Natural killer cell (primary cell): ENCODE results near the gene DRICH1. TPM values are rescaled to one million over a fixed set of nuclear protein-coding genes. Genes with fewer than 3 reads are reported as not detected.

Source experiments
- ATAC-seq, 3 donors: fragments of 150-1000 bp in 2 of 3; fragments of 200-7000 bp in 1 of 3; cut with Tn5 transposase; 1 replicate in 1 of 3; 2 replicates in 2 of 3; pipeline ENCODE4 v1.10.0; 2021; ENCODE audit warnings: mild to moderate bottlenecking in 2 of 3, moderate library complexity in 2 of 3
- DNase-seq, 2 donors: peaks; one replicate each; pipeline versions ENCODE4 v3.0.0 to v3.0.0-alpha.2; 2013 to 2021; ENCODE audit warnings: mixed read lengths in 1 of 2
- H3K27ac ChIP-seq: one replicate; pipeline ENCODE4 v1.5.1; 2013; ENCODE audit warnings: mild to moderate bottlenecking, low read length
- H3K27me3 ChIP-seq: one replicate; pipeline ENCODE4 v1.6.1; 2013; ENCODE audit warnings: low read length; ENCODE audit not compliant: control insufficient read depth, insufficient read depth
- H3K36me3 ChIP-seq: one replicate; pipeline ENCODE4 v1.6.1; 2013; ENCODE audit warnings: low read length; ENCODE audit not compliant: control insufficient read depth, insufficient read depth
- H3K4me1 ChIP-seq: one replicate; pipeline ENCODE4 v1.6.1; 2013; ENCODE audit warnings: low read length; ENCODE audit not compliant: control insufficient read depth, insufficient read depth
- H3K4me3 ChIP-seq: one replicate; pipeline ENCODE4 v1.5.1; 2013; ENCODE audit warnings: low read length
- H3K9me3 ChIP-seq: one replicate; pipeline ENCODE4 v1.6.1; 2013; ENCODE audit warnings: low read length; ENCODE audit not compliant: control insufficient read depth, insufficient read depth
- H3K27ac Mint-ChIP-seq, 2 donors: one replicate each; pipeline ENCODE4 v1.8.0; 2022; ENCODE audit warnings: mild to moderate bottlenecking in 2 of 2, mixed read lengths in 2 of 2, moderate library complexity in 1 of 2
- H3K27me3 Mint-ChIP-seq, 2 donors: one replicate each; pipeline ENCODE4 v1.8.0; 2022; ENCODE audit warnings: low read depth in 2 of 2, mixed read lengths in 2 of 2
- H3K36me3 Mint-ChIP-seq: one replicate; pipeline ENCODE4 v1.8.0; 2022; ENCODE audit warnings: mixed read lengths
- H3K4me1 Mint-ChIP-seq, 2 donors: one replicate each; pipeline ENCODE4 v1.8.0; 2022; ENCODE audit warnings: mixed read lengths in 2 of 2
- H3K4me3 Mint-ChIP-seq: one replicate; pipeline ENCODE4 v1.8.0; 2022; ENCODE audit warnings: mild to moderate bottlenecking, moderate library complexity, mixed read lengths
- H3K9me3 Mint-ChIP-seq, 2 donors: one replicate each; pipeline ENCODE4 v1.8.0; 2022; ENCODE audit warnings: mixed read lengths in 2 of 2
- WGBS: methylation state at CpG from one replicate; pipeline ENCODE4 v1.1.7; 2013; ENCODE audit warnings: missing lambda C conversion rate; ENCODE audit not compliant: insufficient coverage; 5-methylcytosine and 5-hydroxymethylcytosine counted together
- intact Hi-C: fragments of 100-400 bp; cut with micrococcal nuclease; formaldehyde crosslinking; loops from one replicate; pipeline ENCODE4 v1.14.2; 2022
- total RNA-seq, 4 donors: library from RNA; stranded (reverse); fragments of 120-200 nt in 1 of 4; gene quantifications; one replicate each; pipeline versions ENCODE4 v1.2.3 to v1.2.4, GENCODE V29; 2013 to 2022
- TF ChIP-seq, protein P1 (sequence below): fragments of 200-600 bp; IDR thresholded peaks from one replicate; pipeline ENCODE4 v1.8.0; 2022; ENCODE audit warnings: antibody characterized with exemption

The DRICH1 gene
- total RNA-seq, 3 donors from 2014 or later (not counting 1 experiment from before 2014, with no cell fraction given), result 2.3 to 3.2 (median 3.1) TPM

DNA sequence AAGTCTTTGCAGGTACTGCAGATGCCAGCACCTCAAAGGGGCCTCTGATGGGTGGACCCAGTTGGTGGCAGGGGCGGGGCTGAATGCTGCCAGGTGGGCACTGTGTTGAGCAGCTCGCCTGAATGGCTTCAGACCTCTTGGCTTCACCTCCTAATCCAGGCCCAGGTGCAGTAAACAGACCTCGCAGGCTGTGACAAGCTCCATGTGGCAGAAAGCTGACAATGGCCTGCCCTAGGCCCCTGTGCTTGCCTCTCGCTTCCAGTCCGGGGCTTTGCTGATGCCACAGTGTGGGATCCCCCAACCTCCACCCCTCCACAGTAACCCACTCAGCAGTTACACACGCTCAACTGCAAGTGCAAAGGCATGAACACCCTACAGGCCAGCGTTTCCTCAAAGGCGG lies 61.4 kb downstream of the DRICH1 start:
- Mint-ChIP-seq H3K9me3 (no peaks in the 10 kb centered on the region), H3K4me1 (peaks cover 3 to 4% of the 10 kb centered on the region in 2 donors), H3K4me3 (no peak overlapping the region), H3K36me3 (no peaks in the 10 kb centered on the region), H3K27me3 (peaks cover 8 to 14% of the 10 kb centered on the region in 2 donors), H3K27ac (no peak overlapping the region)
- Histone ChIP-seq H3K27ac (no peak overlapping the region), H3K27me3 (peaks cover 4% of the 10 kb centered on the region), H3K9me3 (no peaks in the 10 kb centered on the region), H3K36me3 (no peaks in the 10 kb centered on the region), H3K4me1 (peaks cover 8% of the 10 kb centered on the region), H3K4me3 (no peak overlapping the region)
- 77% methylated on average over 8 of the region's 8 CpGs for whole genome bisulfite sequencing
- intact Hi-C loops, result no loop called here
- DNase-seq (no peak), ATAC-seq (no peak)
- TF ChIP-seq, protein P1, sequence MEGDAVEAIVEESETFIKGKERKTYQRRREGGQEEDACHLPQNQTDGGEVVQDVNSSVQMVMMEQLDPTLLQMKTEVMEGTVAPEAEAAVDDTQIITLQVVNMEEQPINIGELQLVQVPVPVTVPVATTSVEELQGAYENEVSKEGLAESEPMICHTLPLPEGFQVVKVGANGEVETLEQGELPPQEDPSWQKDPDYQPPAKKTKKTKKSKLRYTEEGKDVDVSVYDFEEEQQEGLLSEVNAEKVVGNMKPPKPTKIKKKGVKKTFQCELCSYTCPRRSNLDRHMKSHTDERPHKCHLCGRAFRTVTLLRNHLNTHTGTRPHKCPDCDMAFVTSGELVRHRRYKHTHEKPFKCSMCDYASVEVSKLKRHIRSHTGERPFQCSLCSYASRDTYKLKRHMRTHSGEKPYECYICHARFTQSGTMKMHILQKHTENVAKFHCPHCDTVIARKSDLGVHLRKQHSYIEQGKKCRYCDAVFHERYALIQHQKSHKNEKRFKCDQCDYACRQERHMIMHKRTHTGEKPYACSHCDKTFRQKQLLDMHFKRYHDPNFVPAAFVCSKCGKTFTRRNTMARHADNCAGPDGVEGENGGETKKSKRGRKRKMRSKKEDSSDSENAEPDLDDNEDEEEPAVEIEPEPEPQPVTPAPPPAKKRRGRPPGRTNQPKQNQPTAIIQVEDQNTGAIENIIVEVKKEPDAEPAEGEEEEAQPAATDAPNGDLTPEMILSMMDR, result no peak

DNA sequence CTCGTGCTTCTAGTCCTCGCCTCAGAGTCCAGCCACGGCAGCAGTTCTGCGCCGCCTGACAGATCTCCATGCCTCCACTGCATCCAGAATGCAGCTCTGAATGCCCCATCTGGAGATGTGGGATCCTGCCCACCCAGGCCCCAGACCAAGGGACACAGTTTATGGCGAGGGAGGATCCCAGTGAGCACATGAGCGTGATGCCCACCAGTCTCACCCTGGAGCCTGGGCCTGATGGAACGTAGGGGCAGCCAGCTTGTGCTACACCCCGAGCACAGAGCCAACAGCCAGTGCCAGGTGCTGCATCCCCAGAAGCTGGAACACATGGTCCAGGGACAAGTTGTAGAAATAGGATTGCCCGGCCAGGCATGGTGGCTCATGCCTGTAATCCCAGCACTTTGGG lies 62.4 kb downstream of the DRICH1 start:
- DNase-seq, result no peak
- Mint-ChIP-seq H3K4me1 (peaks cover 7 to 8% of the 10 kb centered on the region in 2 donors), H3K4me3 (no peak overlapping the region), H3K27ac (no peak overlapping the region), H3K36me3 (no peaks in the 10 kb centered on the region), H3K27me3 (peaks cover 8 to 19% of the 10 kb centered on the region in 2 donors), H3K9me3 (no peaks in the 10 kb centered on the region)
- WGBS, result 92% methylated on average over 10 of the region's 10 CpGs
- Histone ChIP-seq H3K27ac (no peak overlapping the region), H3K27me3 (peaks cover 6% of the 10 kb centered on the region), H3K4me1 (peaks cover 14% of the 10 kb centered on the region), H3K9me3 (no peaks in the 10 kb centered on the region), H3K4me3 (no peak overlapping the region), H3K36me3 (no peaks in the 10 kb centered on the region)
- TF ChIP-seq, protein P1, result no peak
- ATAC-seq, result no peak
- intact Hi-C loops, result no loop called here

DNA sequence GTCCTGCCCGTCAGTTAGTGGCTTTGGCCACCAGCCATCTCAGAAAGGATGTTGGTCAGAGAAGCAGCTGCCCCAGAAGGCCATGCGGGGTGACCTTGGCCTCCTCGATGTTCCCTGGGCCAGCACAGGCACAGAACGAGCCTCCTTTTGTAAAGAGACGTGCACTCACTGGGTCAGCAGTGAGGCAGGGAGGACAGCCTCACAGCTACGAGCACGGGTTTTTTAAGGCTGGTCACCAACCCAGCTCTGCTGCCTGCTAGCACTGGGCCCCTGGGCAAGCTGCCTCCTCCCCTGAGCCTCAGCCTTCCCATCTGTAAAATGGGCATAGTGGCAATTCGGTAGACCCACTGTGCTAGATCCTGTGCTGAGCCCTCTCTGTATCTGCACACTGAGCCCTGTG lies 62.8 kb downstream of the DRICH1 start:
- no peak overlapping the region for H3K4me3 ChIP-seq
- Mint-ChIP-seq H3K27me3 (peaks cover 8 to 24% of the 10 kb centered on the region in 2 donors), H3K4me1 (peaks cover 7 to 8% of the 10 kb centered on the region in 2 donors), H3K27ac (no peak overlapping the region), H3K4me3 (no peak overlapping the region), H3K9me3 (no peaks in the 10 kb centered on the region), H3K36me3 (no peaks in the 10 kb centered on the region)
- no peaks in the 10 kb centered on the region for H3K9me3 ChIP-seq
- peaks cover 14% of the 10 kb centered on the region for H3K4me1 ChIP-seq
- H3K27me3 ChIP-seq, result peaks cover 6% of the 10 kb centered on the region
- ATAC-seq (no peak), DNase-seq (no peak)
- TF ChIP-seq, protein P1, result no peak
- no peaks in the 10 kb centered on the region for H3K36me3 ChIP-seq
- WGBS, result 78% methylated on average over 8 of the region's 8 CpGs
- no peak overlapping the region for H3K27ac ChIP-seq
- intact Hi-C loops, result no loop called here
